Measurements from ENCODE around the gene WNT6. TPM values are rescaled to one million over a fixed set of nuclear protein-coding genes. Genes with fewer than 3 reads are reported as not detected.

The WNT6 gene
- total and polyA plus RNA-seq, 5 donors from 2014 or later = not detected

GRCh38 chr2:218893349-218894150, 33.9 kb downstream of the WNT6 start:
- Histone ChIP-seq H3K9me3 (ENCODE audit: control insufficient read depth in 2 of 2, low read length in 2 of 2) (no peaks in the 10 kb centered on the region), H3K36me3 (ENCODE audit: control insufficient read depth, insufficient read depth, low read length) (peaks cover 14% of the 10 kb centered on the region), H3K27ac (ENCODE audit: insufficient read depth, low read length, poor library complexity, severe bottlenecking) (peak overlapping the region; percentile 98), H3K27me3 (ENCODE audit: control insufficient read depth, insufficient read depth, low read length) (no peaks in the 10 kb centered on the region), H3K4me1 (ENCODE audit: control insufficient read depth, insufficient read depth, low read length, poor library complexity, severe bottlenecking) (peaks cover 72% of the 10 kb centered on the region), H3K4me3 (ENCODE audit: low read depth, low read length) (peak overlapping the region; percentile 64)
- H3K9me3 Mint-ChIP-seq = peaks cover 0 to 1% (median 0%) of the 10 kb centered on the region in 7 donors
- H3K27me3 Mint-ChIP-seq = peaks cover 12% of the 10 kb centered on the region
- H3K4me1 Mint-ChIP-seq = peaks cover 0 to 68% (median 43%) of the 10 kb centered on the region in 4 donors
- H3K27ac Mint-ChIP-seq = peak overlapping the region; percentile 88 to 96 (median 96)
- H3K36me3 Mint-ChIP-seq = peaks cover 5% of the 10 kb centered on the region
- DNase-seq = peak in 1 of 3 donors; percentile 12
- no peak for ATAC-seq (ENCODE audit: low read depth in 2 of 2)
- H3K4me3 Mint-ChIP-seq = peak overlapping the region; percentile 66 to 84 (median 78)

GRCh38 chr2:218894151-218894879, 34.7 kb downstream of the WNT6 start:
- Mint-ChIP-seq H3K36me3 (peaks cover 5% of the 10 kb centered on the region), H3K9me3 (peaks cover 0 to 1% (median 0%) of the 10 kb centered on the region in 7 donors), H3K4me3 (peak overlapping the region; percentile 66 to 84 (median 78)), H3K27me3 (peaks cover 13% of the 10 kb centered on the region), H3K4me1 (peaks cover 0 to 71% (median 46%) of the 10 kb centered on the region in 4 donors), H3K27ac (peak overlapping the region in 2 of 3 donors; percentile 88 to 98)
- H3K27ac ChIP-seq (ENCODE audit: insufficient read depth, low read length, poor library complexity, severe bottlenecking) = peak overlapping the region; percentile 98
- no peaks in the 10 kb centered on the region for H3K9me3 ChIP-seq (ENCODE audit: control insufficient read depth in 2 of 2, low read length in 2 of 2)
- peaks cover 72% of the 10 kb centered on the region for H3K4me1 ChIP-seq (ENCODE audit: control insufficient read depth, insufficient read depth, low read length, poor library complexity, severe bottlenecking)
- H3K4me3 ChIP-seq (ENCODE audit: low read depth, low read length) = peak overlapping the region; percentile 64
- peaks cover 13% of the 10 kb centered on the region for H3K36me3 ChIP-seq (ENCODE audit: control insufficient read depth, insufficient read depth, low read length)
- DNase-seq = no peak
- no peak for ATAC-seq (ENCODE audit: low read depth in 2 of 2)
- H3K27me3 ChIP-seq (ENCODE audit: control insufficient read depth, insufficient read depth, low read length) = no peaks in the 10 kb centered on the region

DNA sequence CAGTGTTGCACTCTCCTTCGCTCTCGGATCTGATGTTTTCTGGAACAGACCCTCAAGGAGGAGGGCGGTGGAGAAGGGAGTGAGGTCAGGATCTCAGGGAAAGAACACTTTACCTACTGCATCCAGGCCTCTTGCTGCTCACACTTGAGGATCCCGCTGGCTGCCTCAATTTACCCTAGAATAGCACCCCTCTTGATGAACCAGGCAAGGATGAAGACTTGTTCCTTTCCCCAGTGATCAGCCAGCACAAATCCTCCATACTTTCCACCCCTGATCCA, 35.2 kb downstream of the WNT6 start:
- no peak overlapping the region for H3K4me3 ChIP-seq (ENCODE audit: low read depth, low read length)
- no peak for DNase-seq
- H3K27me3 ChIP-seq (ENCODE audit: control insufficient read depth, insufficient read depth, low read length) = peaks cover 1% of the 10 kb centered on the region
- H3K27ac Mint-ChIP-seq = peak overlapping the region; percentile 1 to 98 (median 88)
- H3K9me3 ChIP-seq (ENCODE audit: control insufficient read depth in 2 of 2, low read length in 2 of 2) = no peaks in the 10 kb centered on the region
- H3K9me3 Mint-ChIP-seq = peaks cover 0 to 1% (median 0%) of the 10 kb centered on the region in 7 donors
- peaks cover 72% of the 10 kb centered on the region for H3K4me1 ChIP-seq (ENCODE audit: control insufficient read depth, insufficient read depth, low read length, poor library complexity, severe bottlenecking)
- H3K36me3 Mint-ChIP-seq = peaks cover 5% of the 10 kb centered on the region
- peaks cover 0 to 71% (median 46%) of the 10 kb centered on the region in 4 donors for H3K4me1 Mint-ChIP-seq
- H3K27ac ChIP-seq (ENCODE audit: insufficient read depth, low read length, poor library complexity, severe bottlenecking) = peak overlapping the region; percentile 98
- peaks cover 18% of the 10 kb centered on the region for H3K27me3 Mint-ChIP-seq
- H3K36me3 ChIP-seq (ENCODE audit: control insufficient read depth, insufficient read depth, low read length) = peaks cover 9% of the 10 kb centered on the region
- peak overlapping the region; percentile 46 to 66 (median 59) for H3K4me3 Mint-ChIP-seq
- ATAC-seq (ENCODE audit: low read depth in 2 of 2) = no peak

DNA sequence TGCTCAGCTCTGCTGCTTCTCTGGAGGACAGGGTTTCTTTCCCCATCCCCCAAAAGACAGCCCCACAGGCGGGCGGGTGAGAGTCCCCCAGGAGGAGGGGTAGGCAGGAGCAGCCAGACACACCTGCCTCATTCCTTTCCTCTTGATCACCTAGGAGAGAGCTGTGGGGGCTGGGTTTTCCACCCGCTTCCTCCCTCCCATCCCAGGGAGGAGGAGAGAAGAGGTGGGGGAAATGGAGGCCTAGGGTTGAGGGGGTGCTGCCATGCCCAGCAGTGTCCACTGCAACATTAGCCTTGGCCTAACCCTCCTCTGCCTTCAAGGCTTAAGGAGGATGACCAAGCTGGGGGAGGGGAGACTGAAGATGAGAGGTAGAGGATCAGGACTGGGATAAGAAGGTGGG, 35.7 kb downstream of the WNT6 start:
- Mint-ChIP-seq H3K4me3 (peak overlapping the region in 3 of 4 donors; percentile 66 to 87 (median 84)), H3K27me3 (peaks cover 18% of the 10 kb centered on the region), H3K36me3 (peaks cover 5% of the 10 kb centered on the region), H3K9me3 (peaks cover 0 to 1% (median 0%) of the 10 kb centered on the region in 7 donors), H3K4me1 (peaks cover 0 to 69% (median 46%) of the 10 kb centered on the region in 4 donors), H3K27ac (peak overlapping the region; percentile 88 to 98 (median 98))
- DNase-seq = no peak
- peak overlapping the region; percentile 98 for H3K27ac ChIP-seq (ENCODE audit: insufficient read depth, low read length, poor library complexity, severe bottlenecking)
- H3K27me3 ChIP-seq (ENCODE audit: control insufficient read depth, insufficient read depth, low read length) = peaks cover 1% of the 10 kb centered on the region
- H3K4me1 ChIP-seq (ENCODE audit: control insufficient read depth, insufficient read depth, low read length, poor library complexity, severe bottlenecking) = peaks cover 72% of the 10 kb centered on the region
- ATAC-seq (ENCODE audit: low read depth in 2 of 2) = no peak
- no peaks in the 10 kb centered on the region for H3K9me3 ChIP-seq (ENCODE audit: control insufficient read depth in 2 of 2, low read length in 2 of 2)
- H3K36me3 ChIP-seq (ENCODE audit: control insufficient read depth, insufficient read depth, low read length) = peaks cover 5% of the 10 kb centered on the region
- no peak overlapping the region for H3K4me3 ChIP-seq (ENCODE audit: low read depth, low read length)

DNA sequence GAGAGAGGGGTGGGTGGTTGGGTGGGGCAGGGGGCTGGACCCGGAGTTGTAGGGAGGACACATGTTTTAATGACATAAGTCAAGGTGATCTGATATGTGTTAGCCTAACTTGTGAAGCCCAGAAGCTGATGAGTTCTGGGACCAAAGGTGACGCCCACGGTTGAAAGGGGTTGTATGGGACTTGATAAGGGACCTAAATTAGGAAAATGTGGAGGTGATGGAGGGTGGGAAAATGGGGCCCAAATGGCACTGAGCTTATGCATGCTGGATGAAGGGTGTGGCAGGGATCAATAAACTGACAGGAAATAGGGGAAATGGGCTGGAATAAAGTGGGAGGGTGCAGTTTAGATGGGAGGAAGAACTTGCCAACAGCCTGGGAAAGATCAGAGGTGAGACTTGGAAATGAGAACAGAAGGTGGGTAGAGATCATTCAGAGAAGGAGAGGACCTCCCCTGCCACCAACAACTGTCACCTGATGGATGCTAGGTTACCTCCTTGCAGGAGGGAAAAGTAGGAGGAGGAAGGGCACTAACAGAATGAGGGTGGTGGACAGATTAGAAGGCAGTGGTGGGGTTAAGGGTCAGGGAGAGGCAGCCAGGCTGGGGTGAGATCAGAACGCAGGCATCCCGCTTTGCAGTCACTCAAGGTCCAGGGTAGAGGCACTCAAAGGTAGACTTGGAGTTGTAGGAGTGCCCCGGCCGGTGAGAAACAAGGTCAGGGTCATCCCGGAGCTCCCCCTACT, 36.3 kb downstream of the WNT6 start:
- H3K27ac ChIP-seq (ENCODE audit: insufficient read depth, low read length, poor library complexity, severe bottlenecking) = peak overlapping the region; percentile 98
- H3K4me3 ChIP-seq (ENCODE audit: low read depth, low read length) = peak overlapping the region; percentile 29
- peak in 1 of 2 donors; percentile 0 for ATAC-seq (ENCODE audit: low read depth in 2 of 2)

DNA sequence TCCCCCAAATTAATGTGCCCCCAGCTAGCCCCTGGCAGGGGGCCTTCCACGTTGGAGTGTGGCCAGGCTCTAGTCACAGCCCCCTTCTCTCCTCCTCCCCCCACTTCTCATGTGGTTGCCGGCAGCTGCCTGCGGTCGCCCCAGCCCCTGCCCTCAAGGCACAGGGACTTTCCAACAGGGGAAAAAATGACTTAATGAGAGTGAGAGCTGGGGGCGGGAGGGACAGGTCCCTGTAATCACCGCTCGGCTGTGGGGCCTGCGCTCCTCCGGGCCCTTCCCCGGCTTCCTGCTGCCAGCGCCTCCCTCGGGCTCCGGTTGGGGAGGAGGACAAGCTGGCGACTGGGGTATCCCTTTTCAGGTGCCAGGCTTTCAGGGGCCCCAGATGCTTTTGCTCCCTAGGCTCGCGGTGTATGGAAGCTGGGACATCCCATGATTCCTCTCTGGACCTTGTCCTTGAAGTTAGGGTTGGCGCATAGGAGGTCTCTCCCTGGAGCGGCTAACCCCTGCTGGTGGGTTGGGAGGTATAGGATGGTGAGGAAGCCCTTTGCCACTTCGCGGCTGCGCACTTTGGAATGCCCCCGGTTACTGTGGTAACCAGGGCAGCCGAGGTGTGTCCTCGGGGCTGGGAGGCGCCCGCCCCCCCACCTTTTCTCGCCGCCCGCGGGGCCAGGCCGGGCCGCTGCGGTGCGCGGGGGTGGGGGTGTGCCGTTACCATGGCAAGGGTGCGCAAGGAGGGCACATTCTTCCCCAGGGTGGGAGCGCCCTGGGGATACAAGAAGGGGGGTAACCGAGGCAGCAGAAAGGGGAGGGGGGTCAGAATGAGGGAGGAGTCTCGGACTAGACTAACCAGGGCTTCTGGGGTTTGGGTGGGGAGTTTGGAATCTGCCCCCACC, 37.1 kb downstream of the WNT6 start:
- H3K36me3 Mint-ChIP-seq = no peaks in the 10 kb centered on the region
- H3K27me3 ChIP-seq (ENCODE audit: control insufficient read depth, insufficient read depth, low read length) = peaks cover 5% of the 10 kb centered on the region
- peaks cover 0 to 59% (median 44%) of the 10 kb centered on the region in 4 donors for H3K4me1 Mint-ChIP-seq
- peak overlapping the region; percentile 60 to 98 (median 88) for H3K27ac Mint-ChIP-seq
- peak overlapping the region; percentile 98 for H3K27ac ChIP-seq (ENCODE audit: insufficient read depth, low read length, poor library complexity, severe bottlenecking)
- H3K9me3 ChIP-seq (ENCODE audit: control insufficient read depth in 2 of 2, low read length in 2 of 2) = no peaks in the 10 kb centered on the region
- peaks cover 68% of the 10 kb centered on the region for H3K4me1 ChIP-seq (ENCODE audit: control insufficient read depth, insufficient read depth, low read length, poor library complexity, severe bottlenecking)
- no peaks in the 10 kb centered on the region for H3K36me3 ChIP-seq (ENCODE audit: control insufficient read depth, insufficient read depth, low read length)
- H3K4me3 Mint-ChIP-seq = peak overlapping the region; percentile 66 to 87 (median 79)
- H3K9me3 Mint-ChIP-seq = peaks cover 0 to 1% (median 0%) of the 10 kb centered on the region in 7 donors
- peak; percentile 49 to 54 for ATAC-seq (ENCODE audit: low read depth in 2 of 2)
- H3K27me3 Mint-ChIP-seq = peaks cover 29% of the 10 kb centered on the region
- peak; percentile 77 to 86 (median 84) for DNase-seq
- peak overlapping the region; percentile 29 for H3K4me3 ChIP-seq (ENCODE audit: low read depth, low read length)

More for the DNA sequence above, 36.3 kb downstream of the WNT6 start:
- H3K4me1 ChIP-seq (ENCODE audit: control insufficient read depth, insufficient read depth, low read length, poor library complexity, severe bottlenecking) = peaks cover 72% of the 10 kb centered on the region
- H3K36me3 ChIP-seq (ENCODE audit: control insufficient read depth, insufficient read depth, low read length) = no peaks in the 10 kb centered on the region
- peak in 1 of 3 donors; percentile 10 for DNase-seq
- Mint-ChIP-seq H3K36me3 (peaks cover 5% of the 10 kb centered on the region), H3K27ac (peak overlapping the region; percentile 88 to 98 (median 98)), H3K4me1 (peaks cover 0 to 66% (median 46%) of the 10 kb centered on the region in 4 donors), H3K9me3 (peaks cover 0 to 1% (median 0%) of the 10 kb centered on the region in 7 donors), H3K27me3 (peaks cover 24% of the 10 kb centered on the region), H3K4me3 (peak overlapping the region; percentile 66 to 87 (median 79))
- H3K9me3 ChIP-seq (ENCODE audit: control insufficient read depth in 2 of 2, low read length in 2 of 2) = no peaks in the 10 kb centered on the region
- H3K27me3 ChIP-seq (ENCODE audit: control insufficient read depth, insufficient read depth, low read length) = peaks cover 2% of the 10 kb centered on the region

Measured in CD4-positive, CD25-positive, alpha-beta regulatory T cell (primary cell).